Stimulated activated CD8-positive, alpha-beta memory T cell treated with anti-CD3 and anti-CD28 coated beads, Interleukin-7, amount 100 ng/mL, for 48 hours (primary cell): ENCODE results near the gene PPP2R5C.
"Not testable (repeated sequence)": the region's sequence is repeated elsewhere in the genome, so short reads cannot be mapped to it uniquely, and the experiment has no call there.

Source experiments
- DNase-seq, 2 donors: peaks; one replicate each; pipeline ENCODE4 v3.0.0-alpha.2; 2020; ENCODE audit warnings: low read depth in 1 of 2; ENCODE audit errors: extremely low read depth in 1 of 2

The PPP2R5C gene

GRCh38 chr14:101726954-101727302 lies 34.6 kb upstream of the PPP2R5C start:
- no peak for DNase-seq

- no peak for DNase-seq
Measured at GRCh38 chr14:101727611-101728366, 33.7 kb upstream of the PPP2R5C start.

GRCh38 chr14:101728367-101728742 lies 33.2 kb upstream of the PPP2R5C start:
- DNase-seq: no peak

GRCh38 chr14:101729382-101729781 lies 32.1 kb upstream of the PPP2R5C start:
- DNase-seq: no peak

GRCh38 chr14:101730157-101730556 lies 31.4 kb upstream of the PPP2R5C start:
- not testable (repeated sequence) for DNase-seq

- DNase-seq: no peak
Measured at GRCh38 chr14:101730626-101731186, 30.8 kb upstream of the PPP2R5C start.

GRCh38 chr14:101731187-101732080 lies 30.1 kb upstream of the PPP2R5C start:
- peak; percentile 63 to 91 for DNase-seq

- no peak for DNase-seq
Measured at GRCh38 chr14:101732118-101732517, 29.4 kb upstream of the PPP2R5C start.

GRCh38 chr14:101733211-101733610 lies 28.3 kb upstream of the PPP2R5C start:
- no peak for DNase-seq

GRCh38 chr14:101734246-101734847 lies 27.2 kb upstream of the PPP2R5C start:
- no peak for DNase-seq

GRCh38 chr14:101735453-101735852 lies 26.1 kb upstream of the PPP2R5C start:
- no peak for DNase-seq

- DNase-seq: no peak
Measured at GRCh38 chr14:101736071-101736470, 25.4 kb upstream of the PPP2R5C start.

GRCh38 chr14:101736585-101736984 lies 24.9 kb upstream of the PPP2R5C start:
- no peak for DNase-seq

- DNase-seq: no peak
Measured at GRCh38 chr14:101737414-101738339, 23.8 kb upstream of the PPP2R5C start.

GRCh38 chr14:101738703-101739320 lies 22.7 kb upstream of the PPP2R5C start:
- DNase-seq: no peak

- no peak for DNase-seq
Measured at GRCh38 chr14:101739446-101740141, 21.9 kb upstream of the PPP2R5C start.

- no peak for DNase-seq
Measured at GRCh38 chr14:101740981-101741380, 20.5 kb upstream of the PPP2R5C start.

- DNase-seq: no peak
Measured at GRCh38 chr14:101743701-101744100, 17.8 kb upstream of the PPP2R5C start.

- not testable (repeated sequence) for DNase-seq
Measured at GRCh38 chr14:101744382-101744781, 17.1 kb upstream of the PPP2R5C start.
